Liver (tissue), 9 donors: Measurements from ENCODE around the gene NECTIN1. TPM values are rescaled to one million over a fixed set of nuclear protein-coding genes. Genes with fewer than 3 reads are reported as not detected.

Source experiments
- DNase-seq: peaks from one replicate; pipeline ENCODE4 v3.0.0-alpha.2; 2017; ENCODE audit warnings: low spot score
- H3K27ac ChIP-seq, 2 donors: one replicate each; pipeline ENCODE4 v1.7.0; 2013; ENCODE audit warnings: inconsistent platforms in 2 of 2, low read length in 2 of 2, control low read depth in 1 of 2, low read depth in 1 of 2, mild to moderate bottlenecking in 1 of 2
- H3K27me3 ChIP-seq, 4 donors: one replicate each; pipeline versions ENCODE4 v1.6.1 to v1.7.0; 2013; ENCODE audit warnings: low read length in 3 of 4, inconsistent platforms in 1 of 4, mild to moderate bottlenecking in 1 of 4, moderate library complexity in 1 of 4; ENCODE audit not compliant: control insufficient read depth in 4 of 4, insufficient read depth in 4 of 4
- H3K36me3 ChIP-seq, 4 donors: one replicate each; pipeline versions ENCODE4 v1.6.1 to v1.7.0; 2013; ENCODE audit warnings: low read length in 3 of 4, mild to moderate bottlenecking in 3 of 4, low read depth in 1 of 4, moderate library complexity in 1 of 4; ENCODE audit not compliant: control insufficient read depth in 4 of 4, insufficient read depth in 3 of 4
- H3K4me1 ChIP-seq, 4 donors: one replicate each; pipeline versions ENCODE4 v1.6.1 to v1.7.0; 2013; ENCODE audit warnings: low read length in 3 of 4, mild to moderate bottlenecking in 3 of 4, moderate library complexity in 1 of 4; ENCODE audit not compliant: control insufficient read depth in 4 of 4, insufficient read depth in 4 of 4
- H3K4me3 ChIP-seq, 3 donors: one replicate each; pipeline versions ENCODE4 v1.6.1 to v1.7.0; 2013; ENCODE audit warnings: low read length in 3 of 3, control low read depth in 1 of 3, low read depth in 1 of 3, mild to moderate bottlenecking in 1 of 3
- H3K9ac ChIP-seq, 2 donors: one replicate each; pipeline ENCODE4 v1.7.0; 2013; ENCODE audit warnings: low read length in 2 of 2, mild to moderate bottlenecking in 2 of 2, moderate library complexity in 2 of 2, control low read depth in 1 of 2, low read depth in 1 of 2
- H3K9me3 ChIP-seq, 4 donors: one replicate each; pipeline versions ENCODE4 v1.6.1 to v1.7.0; 2013; ENCODE audit warnings: low read length in 3 of 4; ENCODE audit not compliant: control insufficient read depth in 4 of 4
- EGR1 ChIP-seq, 2 donors: IDR thresholded peaks; 2 replicates each; pipeline ENCODE4 v1.6.1; 2016 to 2018; ENCODE audit warnings: antibody characterized with exemption in 2 of 2, low read depth in 2 of 2
- FOXA1 ChIP-seq: IDR thresholded peaks from 2 replicates; pipeline ENCODE4 v1.6.1; 2016; ENCODE audit warnings: antibody characterized with exemption
- FOXA2 ChIP-seq: IDR thresholded peaks from 2 replicates; pipeline ENCODE4 v1.6.1; 2016; ENCODE audit warnings: antibody characterized with exemption
- HNF4A ChIP-seq, 2 donors: conservative IDR thresholded peaks; 2 replicates each; pipeline ENCODE4 v1.6.1; 2016; ENCODE audit warnings: antibody characterized with exemption in 2 of 2, mild to moderate bottlenecking in 2 of 2
- JUND ChIP-seq, 2 donors: IDR thresholded peaks; 2 replicates each; pipeline ENCODE4 v1.6.1; 2016; ENCODE audit warnings: antibody characterized with exemption in 2 of 2
- MAX ChIP-seq: IDR thresholded peaks from 2 replicates; pipeline ENCODE4 v1.6.1; 2016; ENCODE audit warnings: antibody characterized with exemption
- NR2F2 ChIP-seq: IDR thresholded peaks from 2 replicates; pipeline ENCODE4 v1.6.1; 2016; ENCODE audit warnings: antibody characterized with exemption
- RAD21 ChIP-seq, 2 donors: IDR thresholded peaks; 2 replicates each; pipeline ENCODE4 v1.6.1; 2016; ENCODE audit warnings: antibody characterized with exemption in 2 of 2, mild to moderate bottlenecking in 2 of 2
- RXRA ChIP-seq, 2 donors: IDR thresholded peaks; 2 replicates each; pipeline ENCODE4 v1.6.1; 2017 to 2018; ENCODE audit warnings: antibody characterized with exemption in 2 of 2, mild to moderate bottlenecking in 1 of 2
- TAF1 ChIP-seq: conservative IDR thresholded peaks from 2 replicates; pipeline ENCODE4 v1.6.1; 2016; ENCODE audit warnings: antibody characterized with exemption, mild to moderate bottlenecking
- ZBTB33 ChIP-seq: IDR thresholded peaks from 2 replicates; pipeline ENCODE4 v1.6.1; 2016; ENCODE audit warnings: antibody characterized with exemption
- WGBS: extraction: QIAGEN DNeasy Blood & Tissue Kit; methylation state at CpG from one replicate; pipeline ENCODE4 v1.1.7; 2013; 5-methylcytosine and 5-hydroxymethylcytosine counted together
- polyA plus RNA-seq, 2 donors: library from polyadenylated mRNA; stranded (reverse) in 1 of 2; unstranded in 1 of 2; fragments of 200-250 nt in 1 of 2; fragments of >200 nt in 1 of 2; fragmentation: Nextera tagmentation in 1 of 2; extraction: Ambion mirVana in 1 of 2; gene quantifications; one replicate each; pipeline versions ENCODE4 v1.2.1 to v1.2.3, GENCODE V29; 2013 to 2015
- total RNA-seq, 2 donors: library from RNA; depleted of rRNA; stranded (reverse); fragments of >200 nt; gene quantifications; one replicate each; pipeline ENCODE4 v1.2.3, GENCODE V29; 2014
- TF ChIP-seq, protein P1 (sequence below): IDR thresholded peaks from 2 replicates; pipeline ENCODE4 v1.6.1; 2016; ENCODE audit warnings: antibody characterized with exemption, mild to moderate bottlenecking
- donor health status: healthy.
- donor health status: healthy.
- donor health status: healthy.
- donor health status: healthy.
- donor health status: healthy.

NECTIN1 gene
- total and polyA plus RNA-seq, 4 donors = 0.69 to 7.7 (median 5.0) TPM

GRCh38 chr11:119671051-119671450 is 57.9 kb downstream of the NECTIN1 start:
- DNase-seq = no peak
- Histone ChIP-seq H3K27me3 (no peaks in the 10 kb centered on the region), H3K9ac (no peak overlapping the region), H3K36me3 (no peaks in the 10 kb centered on the region), H3K4me1 (peaks cover 0 to 9% (median 4%) of the 10 kb centered on the region in 4 donors), H3K9me3 (no peaks in the 10 kb centered on the region), H3K4me3 (no peak overlapping the region), H3K27ac (no peak overlapping the region)
- TF ChIP-seq NR2F2 = peak; percentile 90
- no peak for TF ChIP-seq FOXA1
- peak in 1 of 2 donors; percentile 53 for TF ChIP-seq RXRA (IDR thresholded peaks at IDR 0.05)
- TF ChIP-seq JUND (IDR thresholded peaks at IDR 0.05) = no peak
- peak in 1 of 2 donors; percentile 49 for TF ChIP-seq RAD21 (IDR thresholded peaks at IDR 0.05)
- no peak for TF ChIP-seq ZBTB33
- 55% methylated on average over 5 of the region's 5 CpGs for WGBS

- H3K27ac ChIP-seq = no peak overlapping the region
- H3K9ac ChIP-seq = no peak overlapping the region
- no peak for TF ChIP-seq MAX
- no peak for TF ChIP-seq HNF4A (conservative IDR thresholded peaks at IDR 0.05)
- TF ChIP-seq, protein P1, sequence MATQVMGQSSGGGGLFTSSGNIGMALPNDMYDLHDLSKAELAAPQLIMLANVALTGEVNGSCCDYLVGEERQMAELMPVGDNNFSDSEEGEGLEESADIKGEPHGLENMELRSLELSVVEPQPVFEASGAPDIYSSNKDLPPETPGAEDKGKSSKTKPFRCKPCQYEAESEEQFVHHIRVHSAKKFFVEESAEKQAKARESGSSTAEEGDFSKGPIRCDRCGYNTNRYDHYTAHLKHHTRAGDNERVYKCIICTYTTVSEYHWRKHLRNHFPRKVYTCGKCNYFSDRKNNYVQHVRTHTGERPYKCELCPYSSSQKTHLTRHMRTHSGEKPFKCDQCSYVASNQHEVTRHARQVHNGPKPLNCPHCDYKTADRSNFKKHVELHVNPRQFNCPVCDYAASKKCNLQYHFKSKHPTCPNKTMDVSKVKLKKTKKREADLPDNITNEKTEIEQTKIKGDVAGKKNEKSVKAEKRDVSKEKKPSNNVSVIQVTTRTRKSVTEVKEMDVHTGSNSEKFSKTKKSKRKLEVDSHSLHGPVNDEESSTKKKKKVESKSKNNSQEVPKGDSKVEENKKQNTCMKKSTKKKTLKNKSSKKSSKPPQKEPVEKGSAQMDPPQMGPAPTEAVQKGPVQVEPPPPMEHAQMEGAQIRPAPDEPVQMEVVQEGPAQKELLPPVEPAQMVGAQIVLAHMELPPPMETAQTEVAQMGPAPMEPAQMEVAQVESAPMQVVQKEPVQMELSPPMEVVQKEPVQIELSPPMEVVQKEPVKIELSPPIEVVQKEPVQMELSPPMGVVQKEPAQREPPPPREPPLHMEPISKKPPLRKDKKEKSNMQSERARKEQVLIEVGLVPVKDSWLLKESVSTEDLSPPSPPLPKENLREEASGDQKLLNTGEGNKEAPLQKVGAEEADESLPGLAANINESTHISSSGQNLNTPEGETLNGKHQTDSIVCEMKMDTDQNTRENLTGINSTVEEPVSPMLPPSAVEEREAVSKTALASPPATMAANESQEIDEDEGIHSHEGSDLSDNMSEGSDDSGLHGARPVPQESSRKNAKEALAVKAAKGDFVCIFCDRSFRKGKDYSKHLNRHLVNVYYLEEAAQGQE = no peak
- TF ChIP-seq RAD21 (IDR thresholded peaks at IDR 0.05) = no peak
- TF ChIP-seq FOXA2 = no peak
- TF ChIP-seq JUND (IDR thresholded peaks at IDR 0.05) = no peak
- no peak for TF ChIP-seq ZBTB33
- no peak for TF ChIP-seq EGR1 (IDR thresholded peaks at IDR 0.05; ENCODE audit: low read depth in 2 of 2)
- TF ChIP-seq TAF1 = no peak
- 89% methylated on average over 5 of the region's 5 CpGs for WGBS
- no peaks in the 10 kb centered on the region for H3K9me3 ChIP-seq
- H3K4me3 ChIP-seq = no peak overlapping the region
- peaks cover 0 to 9% (median 4%) of the 10 kb centered on the region in 4 donors for H3K4me1 ChIP-seq
- no peak for DNase-seq
- H3K36me3 ChIP-seq = no peaks in the 10 kb centered on the region
- no peaks in the 10 kb centered on the region for H3K27me3 ChIP-seq
Measured at GRCh38 chr11:119669487-119669886, 59.5 kb downstream of the NECTIN1 start.
